ENCODE data around the gene MAD2L1. TPM values are rescaled to one million over a fixed set of nuclear protein-coding genes. Genes with fewer than 3 reads are reported as not detected.

Gene MAD2L1
- total and polyA plus RNA-seq, 2 of the 13 experiments (the other 11 are each of a cell fraction or from before 2014, with no cell fraction given), result 40.6 to 109 TPM

DNA sequence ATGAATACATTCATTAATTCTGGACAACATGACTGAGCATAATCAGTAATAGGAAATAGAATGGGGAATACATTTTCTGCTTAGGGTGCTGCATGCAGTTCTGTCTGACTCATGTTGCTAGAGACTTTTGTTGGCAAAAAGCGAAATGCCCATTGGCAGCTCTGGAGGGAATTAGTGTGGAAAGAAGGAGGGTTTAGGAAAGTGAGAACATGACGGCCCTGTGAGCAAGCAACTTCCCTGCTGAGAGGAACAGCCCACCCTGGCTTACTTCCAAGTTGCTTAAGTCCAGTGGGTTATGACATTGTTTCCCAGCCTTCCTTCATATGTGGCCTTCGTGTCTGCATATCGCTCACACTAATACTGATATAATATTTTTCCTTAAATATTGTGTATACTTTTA, 13.8 kb downstream of the MAD2L1 start (continued):
- TF ChIP-seq E2F5 (CRISPR knock-in tag; conservative IDR thresholded peaks at IDR 0.05) (no peak), SETDB1 (CRISPR knock-in tag; IDR thresholded peaks at IDR 0.05; ENCODE audit: borderline replicate concordance) (no peak), ISX (CRISPR knock-in tag; conservative IDR thresholded peaks at IDR 0.05) (no peak), KLF6 (CRISPR knock-in tag; IDR thresholded peaks at IDR 0.05) (no peak), ZBTB33 (CRISPR knock-in tag; IDR thresholded peaks at IDR 0.05) (no peak), POLR2AphosphoS5 (IDR thresholded peaks at IDR 0.05; ENCODE audit: low read depth, low read length) (no peak), FOXK2 (IDR thresholded peaks at IDR 0.05) (no peak), ZFX (CRISPR knock-in tag; IDR thresholded peaks at IDR 0.05; ENCODE audit: low read depth) (no peak)

GRCh38 chr4:120051253-120051652, 15.4 kb downstream of the MAD2L1 start:
- in situ Hi-C loops (cut with HindIII; ENCODE audit: extremely low pct_ligation_motif_present, low pct_unique_long_range_greater_than_20kb) (loop anchor here (10.0 kb wide), 3 partner anchors 426 to 1066 kb away; partner anchors contain the start of gene PDE5A), intact Hi-C loops (cut with micrococcal nuclease; ENCODE audit: unreplicated experiment) (loop anchor here (2.0 to 5.0 kb wide), 2 partner anchors 749 to 1068 kb away; a partner anchor contains a TSS)
- 37% methylated on average over 1 of the region's 1 CpG for WGBS (ENCODE audit: low lambda C conversion rate)
- no peak overlapping the region for H2AFZ ChIP-seq (ENCODE audit: low read length)
- POLR2A ChIA-PET, result no interaction called here
- CTCF ChIA-PET (ENCODE audit: low intra/inter-chr PET ratio, low total read pairs), result interaction anchor here (1.7 kb wide), 1 partner anchor 424 kb away, joined by 5 read pairs; no protein-coding TSS in a partner anchor
- no peak overlapping the region for H3K4me3 ChIP-seq (replicated peaks in 1 of 3; ENCODE audit: insufficient read depth in 1 of 3, low read depth in 2 of 3, low read length in 3 of 3)
- no peaks in the 10 kb centered on the region for H3K9me3 ChIP-seq (ENCODE audit: low read length)
- no TSS peak for BruUV-seq (replicated peaks)
- DNase-seq (ENCODE audit: low spot score) (no peak), FAIRE-seq (no peak), ATAC-seq (no peak)
- H3K36me3 ChIP-seq (replicated peaks in 1 of 2; ENCODE audit: control insufficient read depth in 1 of 2, insufficient read depth in 2 of 2, low read length in 2 of 2), result no peaks in the 10 kb centered on the region
- H3K4me1 ChIP-seq (ENCODE audit: insufficient read depth, low read length), result no peaks in the 10 kb centered on the region
- no peak overlapping the region for H3K4me2 ChIP-seq (ENCODE audit: low read depth, low read length)
- no peak overlapping the region for H3K27ac ChIP-seq (ENCODE audit: extremely low read length, insufficient read depth, low read length)
- no peaks in the 10 kb centered on the region for H4K20me1 ChIP-seq (ENCODE audit: insufficient read depth, low read length)
- no peak overlapping the region for H3K9ac ChIP-seq (ENCODE audit: insufficient read depth, low read depth, low read length)
- no peaks in the 10 kb centered on the region for H3K79me2 ChIP-seq (ENCODE audit: insufficient read depth, low read length)
- H3K27me3 ChIP-seq (ENCODE audit: control insufficient read depth in 1 of 2, insufficient read depth in 2 of 2, low read length in 2 of 2), result no peaks in the 10 kb centered on the region
- TF ChIP-seq ARHGAP35 (CRISPR knock-in tag; IDR thresholded peaks at IDR 0.05; ENCODE audit: borderline replicate concordance) (no peak), ZNF564 (CRISPR knock-in tag; IDR thresholded peaks at IDR 0.05) (no peak), PRMT3 (CRISPR knock-in tag; IDR thresholded peaks at IDR 0.05; ENCODE audit: borderline replicate concordance, low read depth) (no peak), ZNF550 (CRISPR knock-in tag; IDR thresholded peaks at IDR 0.05; ENCODE audit: borderline replicate concordance) (no peak), HNRNPLL (IDR thresholded peaks at IDR 0.05; ENCODE audit: low read depth, low read length, poor library complexity, severe bottlenecking) (no peak), ZNF12 (CRISPR knock-in tag; IDR thresholded peaks at IDR 0.05) (no peak), ZBTB33 (CRISPR knock-in tag; IDR thresholded peaks at IDR 0.05) (no peak), ERF (CRISPR knock-in tag; IDR thresholded peaks at IDR 0.05) (no peak), MAX (IDR thresholded peaks at IDR 0.05) (no peak)
- TF ChIP-seq, protein P1, sequence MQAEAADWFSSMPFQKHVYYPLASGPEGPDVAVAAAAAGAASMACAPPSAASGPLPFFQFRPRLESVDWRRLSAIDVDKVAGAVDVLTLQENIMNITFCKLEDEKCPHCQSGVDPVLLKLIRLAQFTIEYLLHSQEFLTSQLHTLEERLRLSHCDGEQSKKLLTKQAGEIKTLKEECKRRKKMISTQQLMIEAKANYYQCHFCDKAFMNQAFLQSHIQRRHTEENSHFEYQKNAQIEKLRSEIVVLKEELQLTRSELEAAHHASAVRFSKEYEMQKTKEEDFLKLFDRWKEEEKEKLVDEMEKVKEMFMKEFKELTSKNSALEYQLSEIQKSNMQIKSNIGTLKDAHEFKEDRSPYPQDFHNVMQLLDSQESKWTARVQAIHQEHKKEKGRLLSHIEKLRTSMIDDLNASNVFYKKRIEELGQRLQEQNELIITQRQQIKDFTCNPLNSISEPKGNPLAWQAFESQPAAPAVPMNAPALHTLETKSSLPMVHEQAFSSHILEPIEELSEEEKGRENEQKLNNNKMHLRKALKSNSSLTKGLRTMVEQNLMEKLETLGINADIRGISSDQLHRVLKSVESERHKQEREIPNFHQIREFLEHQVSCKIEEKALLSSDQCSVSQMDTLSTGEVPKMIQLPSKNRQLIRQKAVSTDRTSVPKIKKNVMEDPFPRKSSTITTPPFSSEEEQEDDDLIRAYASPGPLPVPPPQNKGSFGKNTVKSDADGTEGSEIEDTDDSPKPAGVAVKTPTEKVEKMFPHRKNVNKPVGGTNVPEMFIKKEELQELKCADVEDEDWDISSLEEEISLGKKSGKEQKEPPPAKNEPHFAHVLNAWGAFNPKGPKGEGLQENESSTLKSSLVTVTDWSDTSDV (CRISPR knock-in tag; IDR thresholded peaks at IDR 0.05), result no peak
